Epithelial cell of esophagus (primary cell): ENCODE results near the gene PLSCR2.

ENCODE experiments used
- DNase-seq: peaks from one replicate; pipeline ENCODE4 v3.0.0; 2010; ENCODE audit warnings: low read depth
- H3K4me3 ChIP-seq: 2 replicates; pipeline ENCODE4 v1.5.1; 2011; ENCODE audit warnings: mild to moderate bottlenecking, low read length, control low read depth
- CTCF ChIP-seq: IDR thresholded peaks from 2 replicates; pipeline ENCODE4 v1.5.1; 2011; ENCODE audit warnings: low read depth, mild to moderate bottlenecking, low read length, control low read depth, inconsistent platforms; ENCODE audit not compliant: insufficient read depth; ENCODE audit errors: missing control alignments

Gene PLSCR2

GRCh38 chr3:146469150-146470017 is at the start of gene PLSCR2:
TSS of gene PLSCR2 (minus strand) at chr3:146469561. CDS start at chr3:146459904, 9,657 bp downstream.
- TF ChIP-seq CTCF, result no peak
- peak within 1 kb of the TSS; percentile 61 for H3K4me3 ChIP-seq
- DNase-seq, result peak; percentile 23

- H3K4me3 ChIP-seq, result no peak overlapping the region
- DNase-seq, result peak; percentile 27
- TF ChIP-seq CTCF, result no peak
Measured at GRCh38 chr3:146517684-146518435, 48.5 kb upstream of the PLSCR2 start.

GRCh38 chr3:146513386-146514051 is 44.2 kb upstream of the PLSCR2 start:
- no peak overlapping the region for H3K4me3 ChIP-seq
- TF ChIP-seq CTCF, result no peak
- peak; percentile 64 for DNase-seq

- TF ChIP-seq CTCF, result no peak
- no peak overlapping the region for H3K4me3 ChIP-seq
- no peak for DNase-seq
Measured at GRCh38 chr3:146511402-146512134, 42.2 kb upstream of the PLSCR2 start.

- H3K4me3 ChIP-seq, result no peak overlapping the region
- no peak for TF ChIP-seq CTCF
- DNase-seq, result no peak
Measured at GRCh38 chr3:146507331-146508120, 38.2 kb upstream of the PLSCR2 start.

GRCh38 chr3:146505516-146505915 is 36.2 kb upstream of the PLSCR2 start:
- H3K4me3 ChIP-seq, result no peak overlapping the region
- no peak for TF ChIP-seq CTCF
- no peak for DNase-seq
